Ishikawa (cell line): ENCODE results near the gene GEMIN8.

Experiments used
- CEBPB ChIP-seq: IDR thresholded peaks from 2 replicates; pipeline ENCODE4 v1.6.1; 2012
- CREB1 ChIP-seq: IDR thresholded peaks from 2 replicates; pipeline ENCODE4 v1.6.1; 2012; ENCODE audit warnings: low read depth
- EGR1 ChIP-seq: IDR thresholded peaks from 2 replicates; pipeline ENCODE4 v1.6.1; 2012
- EP300 ChIP-seq: IDR thresholded peaks from 2 replicates; pipeline ENCODE4 v1.6.1; 2012; ENCODE audit warnings: borderline replicate concordance
- FOXM1 ChIP-seq: IDR thresholded peaks from 2 replicates; pipeline ENCODE4 v1.6.1; 2012; ENCODE audit warnings: low read depth, borderline replicate concordance
- MAX ChIP-seq: IDR thresholded peaks from 2 replicates; pipeline ENCODE4 v1.6.1; 2012
- NFIC ChIP-seq: IDR thresholded peaks from 2 replicates; pipeline ENCODE4 v1.6.1; 2012
- RAD21 ChIP-seq: IDR thresholded peaks from 2 replicates; pipeline ENCODE4 v1.6.1; 2012; ENCODE audit warnings: low read depth
- REST ChIP-seq: IDR thresholded peaks from 2 replicates; pipeline ENCODE4 v1.6.1; 2012; ENCODE audit warnings: low read depth, mild to moderate bottlenecking
- TAF1 ChIP-seq: IDR thresholded peaks from 2 replicates; pipeline ENCODE4 v1.6.1; 2012; ENCODE audit warnings: low read depth, mild to moderate bottlenecking
- TCF12 ChIP-seq: IDR thresholded peaks from 2 replicates; pipeline ENCODE4 v1.6.1; 2012; ENCODE audit warnings: low read depth
- TEAD4 ChIP-seq: IDR thresholded peaks from 2 replicates; pipeline ENCODE4 v1.6.1; 2012
- USF1 ChIP-seq: IDR thresholded peaks from 2 replicates; pipeline ENCODE4 v1.6.1; 2012
- YY1 ChIP-seq: IDR thresholded peaks from 2 replicates; pipeline ENCODE4 v1.6.1; 2012; ENCODE audit warnings: low read depth
- ZBTB7A ChIP-seq: IDR thresholded peaks from 2 replicates; pipeline ENCODE4 v1.6.1; 2012; ENCODE audit warnings: low read depth

Gene GEMIN8

GRCh38 chrX:13994536-13995080, 35.1 kb downstream of the GEMIN8 start:
- TF ChIP-seq TCF12, result no peak
- no peak for TF ChIP-seq TEAD4
- TF ChIP-seq NFIC, result no peak
- TF ChIP-seq TAF1, result no peak
- TF ChIP-seq MAX, result no peak
- TF ChIP-seq YY1, result no peak
- TF ChIP-seq EGR1, result no peak
- TF ChIP-seq REST, result no peak
- TF ChIP-seq ZBTB7A, result no peak
- TF ChIP-seq USF1, result no peak
- no peak for TF ChIP-seq RAD21
- no peak for TF ChIP-seq CEBPB

GRCh38 chrX:13994104-13994503, 35.6 kb downstream of the GEMIN8 start:
- TF ChIP-seq TAF1, result no peak
- TF ChIP-seq NFIC, result no peak
- no peak for TF ChIP-seq TEAD4
- no peak for TF ChIP-seq CREB1
- no peak for TF ChIP-seq RAD21
- TF ChIP-seq FOXM1, result no peak
- TF ChIP-seq YY1, result no peak
- TF ChIP-seq TCF12, result no peak

GRCh38 chrX:13990126-13990800, 39.4 kb downstream of the GEMIN8 start:
- no peak for TF ChIP-seq REST
- TF ChIP-seq TCF12, result no peak
- TF ChIP-seq EGR1, result no peak
- TF ChIP-seq EP300, result no peak
- no peak for TF ChIP-seq USF1
- TF ChIP-seq RAD21, result no peak
- no peak for TF ChIP-seq TAF1
- no peak for TF ChIP-seq CREB1
- no peak for TF ChIP-seq NFIC
- no peak for TF ChIP-seq ZBTB7A
- TF ChIP-seq FOXM1, result no peak
- no peak for TF ChIP-seq MAX
- no peak for TF ChIP-seq TEAD4

- TF ChIP-seq EGR1 (no peak), REST (no peak), RAD21 (no peak), ZBTB7A (no peak)
Measured at GRCh38 chrX:13985697-13986435, 43.8 kb downstream of the GEMIN8 start.
